NK-92 treated with Interleukin-12 subunit alpha and Interleukin-12 subunit beta, amount 100 ng/mL, for 24 hours (cell line): ENCODE results near the gene NDUFAF8.
A peak's percentile ranks its signal among the peaks of the same experiment; 100 is the strongest.

ENCODE experiments used
- DNase-seq: peaks from one replicate; lab custom pipeline; 2025; lab: John Stamatoyannopoulos, UW

NDUFAF8 gene

DNA sequence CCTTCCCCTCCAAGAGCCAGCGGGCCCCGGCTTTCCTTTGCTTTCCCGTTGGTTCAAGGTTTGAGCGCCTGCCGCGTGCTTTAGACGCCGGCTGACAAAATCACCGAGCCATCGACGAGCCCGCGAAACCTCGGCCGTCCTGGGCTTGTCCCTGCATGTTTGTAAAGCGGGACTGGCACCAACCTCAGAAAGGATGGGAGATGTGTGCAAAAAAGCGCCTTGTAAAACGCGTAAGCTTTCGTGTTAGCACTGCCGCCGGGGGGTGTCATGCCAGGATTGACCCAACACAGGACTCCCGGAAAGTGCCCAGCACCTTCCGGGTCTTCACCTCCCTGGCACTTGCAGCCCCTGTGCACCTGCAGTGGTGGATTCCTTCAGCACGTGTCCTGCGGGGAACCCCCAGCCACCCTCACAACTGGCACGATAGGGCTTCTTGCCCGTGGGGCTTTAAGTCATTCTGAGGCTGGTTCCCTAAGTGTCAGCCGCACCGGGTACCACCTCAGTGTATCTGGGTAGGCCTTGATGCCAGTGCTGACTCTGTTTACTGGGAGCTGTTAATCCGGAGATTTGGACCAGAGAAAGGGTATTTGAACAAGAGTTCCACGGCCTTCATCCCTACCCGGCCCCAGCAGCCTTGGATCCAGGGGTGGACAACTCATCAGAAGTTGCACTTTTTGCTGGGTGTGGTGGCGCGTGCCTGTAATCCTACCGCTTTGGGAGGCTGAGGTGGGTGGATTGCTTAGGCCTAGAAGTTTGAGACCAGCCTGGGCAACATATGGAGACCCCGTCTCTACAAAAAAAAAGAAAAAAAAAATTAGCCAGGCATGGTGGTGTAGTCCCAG, 817 bp downstream of the NDUFAF8 start:
- DNase-seq, result peak; percentile 25

DNA sequence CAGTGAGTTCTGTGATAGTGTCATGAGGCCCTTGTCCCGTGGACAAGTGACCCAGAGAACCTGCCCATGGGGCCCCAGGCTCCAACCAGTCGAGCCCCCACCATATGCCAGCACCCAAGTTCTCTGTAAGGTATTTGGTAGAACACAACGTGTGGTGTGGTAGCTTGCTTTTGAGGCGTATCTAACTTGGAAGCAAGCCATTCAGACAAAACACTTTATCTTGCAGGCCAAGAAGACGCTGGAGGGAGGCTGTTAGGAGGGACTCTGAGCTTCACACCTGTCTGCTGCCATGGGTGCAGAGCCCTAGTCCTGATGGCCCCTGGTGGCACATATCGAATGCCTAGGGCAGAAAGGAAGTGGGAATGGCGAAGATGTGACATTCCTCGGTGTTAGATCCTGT, 1.6 kb downstream of the NDUFAF8 start:
- no peak for DNase-seq

DNA sequence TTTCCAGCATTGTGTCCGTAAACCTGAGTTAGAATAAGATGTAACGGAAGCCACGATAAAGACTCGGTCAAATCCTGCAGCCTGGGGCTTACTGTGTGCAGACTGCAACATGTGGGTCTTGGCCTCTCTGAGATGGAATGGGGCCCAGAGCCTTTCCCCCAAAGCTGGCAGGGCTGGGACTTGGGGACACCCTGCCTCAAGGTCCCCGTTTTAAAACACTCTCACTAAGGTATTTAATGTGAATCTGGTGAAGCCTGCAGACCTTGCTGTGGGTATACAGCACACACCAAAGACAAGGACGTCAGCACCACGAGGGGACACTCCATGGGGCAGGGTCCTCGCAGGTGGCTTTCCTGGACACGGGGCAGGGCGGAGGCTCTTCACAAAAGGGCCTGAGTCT, 2.1 kb downstream of the NDUFAF8 start:
- DNase-seq, result no peak

DNA sequence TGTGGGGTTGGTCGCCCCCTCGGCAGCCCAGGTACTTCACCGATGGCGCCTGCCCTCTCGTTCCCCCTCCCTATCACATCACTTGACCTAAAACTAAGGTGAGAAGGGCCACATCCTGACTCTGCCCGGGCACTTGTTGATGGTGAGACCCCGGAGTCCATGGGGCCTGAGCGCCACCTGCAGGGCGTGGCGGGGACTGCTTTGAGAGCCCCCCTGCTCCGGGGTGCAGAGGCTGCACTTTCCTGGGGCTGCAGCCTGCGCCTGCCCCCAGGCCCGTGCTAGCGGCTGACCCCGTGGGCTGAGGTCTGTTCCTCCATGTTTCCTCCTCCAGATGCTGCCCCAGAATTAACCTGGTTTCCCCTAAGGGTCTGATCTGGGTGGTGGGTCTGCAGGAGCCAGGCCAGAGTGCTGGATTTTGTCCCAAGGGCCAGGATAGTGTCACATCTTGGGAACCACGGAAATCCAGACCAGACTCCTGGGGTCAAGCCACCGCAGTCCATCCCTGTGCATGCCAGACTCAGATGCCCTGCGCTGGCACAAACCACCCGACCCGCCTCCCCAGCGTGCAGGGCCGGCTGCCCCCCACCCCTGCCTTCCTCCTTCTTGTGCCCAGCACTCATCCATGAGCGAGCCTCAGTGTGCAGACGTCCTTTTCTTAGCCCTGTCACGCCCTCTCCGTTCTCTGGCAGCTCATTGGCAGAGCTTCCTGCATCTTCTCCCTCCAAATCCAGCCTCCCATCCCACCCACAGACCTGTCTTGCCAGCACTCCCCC, 2.7 kb downstream of the NDUFAF8 start:
- DNase-seq, result peak; percentile 28

DNA sequence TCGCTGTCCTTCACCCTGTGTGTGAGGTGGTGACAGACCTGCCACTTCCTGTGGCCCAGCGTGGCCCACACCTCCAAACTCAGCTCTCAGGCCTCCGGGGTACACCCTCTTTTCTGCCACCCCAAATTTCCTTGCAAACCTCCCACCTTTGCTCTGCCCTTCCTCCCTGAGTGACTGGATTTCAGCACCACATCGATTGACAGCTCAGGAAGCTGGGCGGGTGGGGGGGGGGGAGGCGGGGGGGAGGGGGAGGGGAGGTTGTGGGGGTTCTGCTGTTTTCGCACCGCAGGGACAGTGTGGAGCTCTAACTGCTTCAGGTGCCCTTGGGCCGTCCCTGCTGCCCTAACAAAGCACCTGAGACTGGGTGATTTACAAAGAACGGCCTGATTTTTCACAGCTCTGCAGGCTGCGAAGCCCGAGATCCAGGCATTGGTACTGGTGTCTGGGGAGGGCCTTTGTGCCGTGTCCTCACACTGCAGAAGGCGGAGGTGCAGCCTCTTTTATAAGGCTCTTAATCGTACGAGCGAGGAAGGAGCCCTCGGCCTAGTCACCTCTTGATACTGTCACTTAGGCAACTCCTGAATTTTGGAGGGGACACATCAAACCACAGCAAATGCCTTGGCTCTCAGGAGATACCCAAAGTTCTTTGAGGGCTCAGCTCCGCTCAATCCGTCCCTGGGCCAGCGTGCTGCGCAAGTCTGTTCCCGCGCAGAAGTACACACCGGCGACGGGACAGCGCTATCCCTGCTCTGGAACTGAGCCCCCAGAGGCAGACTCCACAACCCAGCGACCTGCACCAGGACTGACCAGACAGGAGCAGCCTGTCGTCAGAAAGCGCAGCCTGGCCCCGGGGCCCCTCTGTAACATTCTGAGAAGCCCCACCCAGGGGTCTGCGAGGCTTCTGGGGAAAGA, 3.6 kb downstream of the NDUFAF8 start:
- no peak for DNase-seq

DNA sequence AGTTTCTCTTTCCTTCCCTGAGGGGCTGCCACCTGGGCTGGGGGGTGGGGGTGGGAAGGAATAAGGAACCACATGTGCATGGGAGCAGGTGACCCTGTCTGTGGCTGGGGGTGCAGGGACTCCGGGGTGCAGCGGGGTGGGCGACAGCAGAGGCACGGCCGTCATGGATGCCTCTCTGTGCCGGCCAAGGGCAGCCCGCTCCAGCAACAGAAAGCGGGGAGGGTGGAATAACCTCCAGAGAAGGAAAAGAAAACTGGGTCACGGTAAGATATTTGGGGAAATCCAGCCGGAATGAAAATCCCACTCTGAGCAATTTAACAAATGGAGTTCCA, 4.2 kb downstream of the NDUFAF8 start:
- DNase-seq, result no peak

DNA sequence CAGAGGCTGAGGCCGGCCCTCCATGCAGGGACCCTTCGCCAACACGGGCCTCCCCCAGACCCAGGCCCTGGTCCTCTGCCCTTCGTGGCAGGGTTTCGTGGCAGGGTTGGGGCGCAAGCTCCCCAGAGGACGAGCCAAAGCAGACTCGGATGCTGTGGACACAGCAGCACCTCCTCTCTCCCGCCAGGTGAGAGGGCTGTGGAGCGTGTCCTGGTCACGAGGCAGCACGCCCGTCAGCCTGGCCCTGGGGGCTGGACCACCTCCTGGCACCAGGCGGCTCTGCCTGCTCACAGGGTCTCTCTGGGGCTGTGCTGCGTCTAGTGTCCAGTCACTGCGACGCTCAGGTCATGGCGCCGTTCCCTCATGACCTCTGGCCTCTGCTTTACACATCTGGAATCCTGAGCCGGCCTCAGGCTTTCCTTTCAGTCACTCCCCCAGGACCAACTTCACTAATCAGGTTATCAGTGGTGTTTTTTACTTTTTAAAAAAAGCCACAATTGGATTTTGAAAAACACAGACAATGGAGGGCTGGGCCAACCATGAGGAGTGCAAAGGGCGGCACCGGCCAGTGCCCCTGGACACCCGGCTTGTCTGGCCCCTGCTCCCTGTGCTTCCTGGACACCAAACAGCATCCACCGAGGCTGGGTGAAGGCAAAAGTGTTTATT, 5.4 kb downstream of the NDUFAF8 start:
- no peak for DNase-seq

DNA sequence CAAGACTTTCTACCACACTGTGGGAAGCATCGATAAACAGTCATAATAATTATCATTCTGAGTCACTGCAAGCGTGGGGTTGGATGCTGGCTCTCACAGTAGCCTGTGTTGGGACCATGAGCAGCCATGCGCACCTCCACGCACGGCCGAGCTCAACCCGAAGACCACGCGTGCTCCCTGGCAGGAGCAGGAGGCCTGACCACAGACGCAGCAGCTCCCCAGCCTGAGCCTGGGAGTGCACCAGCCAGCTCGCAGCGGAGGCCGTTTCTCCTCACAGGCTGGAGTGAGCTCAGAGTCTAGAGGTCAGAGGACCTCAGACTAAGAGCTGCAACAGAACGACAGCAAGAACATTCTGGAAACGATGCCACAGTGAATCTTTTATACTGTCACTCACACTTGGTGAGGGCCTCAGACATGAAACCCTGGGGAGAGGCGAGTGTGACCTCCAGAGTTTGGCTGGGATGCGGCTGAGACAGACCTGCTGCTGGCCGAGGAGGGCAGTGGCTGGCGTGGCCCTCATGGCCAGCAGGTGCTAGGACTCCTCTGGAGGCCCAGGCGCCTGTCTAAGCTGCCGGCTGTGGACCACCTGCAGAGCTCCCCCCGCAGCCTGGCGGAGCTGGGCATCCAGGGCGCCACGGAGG, 6.0 kb downstream of the NDUFAF8 start:
- DNase-seq, result no peak

DNA sequence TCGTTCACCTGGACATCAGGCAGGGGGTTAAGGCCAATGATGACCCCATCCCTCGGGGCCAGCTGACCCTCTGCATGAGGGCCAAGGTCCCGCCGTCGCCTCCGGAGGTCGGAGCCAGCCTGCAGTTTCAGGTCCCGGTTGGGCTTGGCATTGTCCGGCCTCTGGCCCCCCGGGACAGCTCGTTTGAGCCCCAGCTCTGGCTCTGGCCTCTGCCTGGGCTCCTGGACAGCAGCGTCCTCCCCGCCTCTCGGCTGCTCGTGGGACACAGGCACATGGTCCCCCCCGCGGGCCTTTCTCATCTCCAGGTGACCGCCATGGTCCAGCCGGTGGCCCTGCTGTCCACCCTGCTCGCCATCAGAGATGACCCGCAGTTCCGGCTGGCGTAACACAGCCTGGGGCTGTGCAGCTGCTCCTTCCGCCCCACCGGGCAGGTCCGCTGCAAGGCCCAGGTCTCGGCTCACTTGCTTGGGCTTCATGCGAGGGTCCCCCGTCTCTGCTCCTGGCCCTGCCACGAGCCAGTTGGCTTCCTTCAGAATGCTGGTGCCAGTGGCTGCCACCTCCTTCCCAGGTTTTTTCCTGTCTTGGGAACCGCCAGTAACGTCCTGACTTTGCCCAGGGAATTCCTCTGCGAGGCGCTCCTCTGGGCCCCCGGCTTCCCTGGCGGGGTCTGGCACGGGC, 6.7 kb downstream of the NDUFAF8 start:
- no peak for DNase-seq

DNA sequence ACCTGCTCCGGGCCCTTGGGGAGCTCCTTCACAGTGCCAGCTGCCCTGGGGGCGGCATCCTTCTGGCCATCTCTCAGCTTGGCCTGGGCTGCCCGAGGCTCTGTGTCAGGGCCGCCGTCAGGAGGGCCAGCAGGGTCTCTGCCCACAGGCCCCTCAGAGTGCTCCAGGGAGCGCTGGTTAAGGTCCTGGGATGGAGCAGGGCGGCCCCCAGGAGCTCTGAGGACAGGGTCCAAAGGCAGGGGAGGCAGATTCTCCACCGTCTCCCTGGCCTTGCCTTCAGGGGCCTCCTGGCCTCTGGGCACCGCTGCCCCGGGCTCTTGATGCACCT, 7.2 kb downstream of the NDUFAF8 start:
- DNase-seq, result no peak

DNA sequence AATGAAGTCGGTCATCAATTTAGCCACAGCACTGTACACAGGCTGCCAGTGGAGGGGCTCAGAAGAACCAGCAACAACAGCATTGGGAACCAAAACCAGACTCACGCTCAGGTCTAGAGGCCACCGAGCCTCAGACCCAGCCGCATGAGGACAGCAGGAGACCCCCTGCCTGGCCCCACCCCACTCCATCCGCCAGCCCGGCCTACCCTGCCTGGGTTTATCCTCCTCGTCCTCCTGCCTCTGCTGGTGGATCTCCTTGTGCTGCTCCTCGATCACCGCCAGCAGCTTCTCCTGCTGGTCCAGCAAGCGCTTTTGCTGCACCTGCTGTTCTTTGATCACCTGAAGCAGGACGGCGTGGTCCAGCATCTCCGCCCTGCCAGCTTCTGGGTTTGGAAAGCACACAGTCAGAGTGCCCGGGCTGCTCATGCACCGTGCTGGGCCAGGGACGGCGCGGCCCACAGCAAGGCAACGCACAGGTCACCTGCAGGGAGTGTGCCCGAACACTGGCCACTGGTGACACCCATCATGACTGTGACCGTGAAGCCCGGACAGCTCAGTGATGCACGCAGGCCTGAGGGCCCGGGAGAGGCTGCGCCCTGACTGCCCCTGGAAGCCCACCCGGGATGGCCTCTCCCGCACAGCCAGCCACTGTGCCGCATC, 7.7 kb downstream of the NDUFAF8 start:
- DNase-seq, result no peak

DNA sequence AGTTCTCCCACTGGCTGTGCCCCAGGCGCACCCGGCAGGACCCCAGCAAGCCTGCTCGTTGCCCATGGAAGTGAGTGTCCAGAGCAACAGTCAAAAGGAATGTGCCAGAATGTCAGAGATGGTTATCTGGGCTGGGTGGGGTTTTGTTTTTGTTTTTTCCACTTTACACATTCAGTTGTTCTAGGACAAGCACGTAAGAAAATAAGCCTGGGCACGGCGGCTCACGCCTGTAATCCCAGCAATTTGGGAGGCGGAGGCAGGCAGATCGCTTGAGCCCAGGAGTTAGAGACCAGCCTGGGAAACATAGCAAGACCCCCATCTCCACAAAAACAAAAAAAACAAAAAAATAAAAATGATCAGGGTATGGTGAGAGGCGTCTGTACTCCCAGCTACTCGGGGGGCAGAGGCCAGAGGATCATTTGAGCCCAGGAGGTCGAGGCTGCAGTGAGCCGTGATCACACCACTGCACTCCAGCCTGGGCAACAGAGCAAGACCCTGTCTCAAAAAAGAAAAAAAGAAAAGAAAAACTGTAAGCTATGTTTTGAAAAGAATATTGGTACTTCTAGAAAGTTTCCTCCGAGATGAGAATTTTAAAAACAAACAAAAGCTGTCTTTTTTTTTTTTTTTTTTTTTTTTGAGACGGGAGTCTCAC, 8.3 kb downstream of the NDUFAF8 start:
- no peak for DNase-seq

DNA sequence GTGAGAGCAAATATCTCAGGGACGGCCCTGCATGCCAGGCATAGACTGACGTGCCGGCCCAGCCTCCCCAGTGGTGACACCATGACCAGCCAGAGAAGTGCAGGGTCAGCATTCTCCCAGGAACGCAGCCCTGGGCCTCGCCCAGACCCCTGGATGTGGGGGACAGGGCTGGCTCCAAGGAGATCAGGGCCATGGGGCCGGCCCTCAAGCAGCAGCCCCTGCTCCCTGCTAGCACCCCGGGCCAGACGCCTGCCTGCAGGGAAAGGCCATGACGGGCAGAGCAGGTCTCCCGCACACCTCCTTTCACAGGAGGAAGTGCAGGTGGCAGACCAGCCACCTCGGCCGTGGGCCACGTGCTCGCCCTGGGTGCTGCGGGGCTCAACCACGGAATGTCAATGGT, 9.5 kb downstream of the NDUFAF8 start:
- DNase-seq, result no peak

DNA sequence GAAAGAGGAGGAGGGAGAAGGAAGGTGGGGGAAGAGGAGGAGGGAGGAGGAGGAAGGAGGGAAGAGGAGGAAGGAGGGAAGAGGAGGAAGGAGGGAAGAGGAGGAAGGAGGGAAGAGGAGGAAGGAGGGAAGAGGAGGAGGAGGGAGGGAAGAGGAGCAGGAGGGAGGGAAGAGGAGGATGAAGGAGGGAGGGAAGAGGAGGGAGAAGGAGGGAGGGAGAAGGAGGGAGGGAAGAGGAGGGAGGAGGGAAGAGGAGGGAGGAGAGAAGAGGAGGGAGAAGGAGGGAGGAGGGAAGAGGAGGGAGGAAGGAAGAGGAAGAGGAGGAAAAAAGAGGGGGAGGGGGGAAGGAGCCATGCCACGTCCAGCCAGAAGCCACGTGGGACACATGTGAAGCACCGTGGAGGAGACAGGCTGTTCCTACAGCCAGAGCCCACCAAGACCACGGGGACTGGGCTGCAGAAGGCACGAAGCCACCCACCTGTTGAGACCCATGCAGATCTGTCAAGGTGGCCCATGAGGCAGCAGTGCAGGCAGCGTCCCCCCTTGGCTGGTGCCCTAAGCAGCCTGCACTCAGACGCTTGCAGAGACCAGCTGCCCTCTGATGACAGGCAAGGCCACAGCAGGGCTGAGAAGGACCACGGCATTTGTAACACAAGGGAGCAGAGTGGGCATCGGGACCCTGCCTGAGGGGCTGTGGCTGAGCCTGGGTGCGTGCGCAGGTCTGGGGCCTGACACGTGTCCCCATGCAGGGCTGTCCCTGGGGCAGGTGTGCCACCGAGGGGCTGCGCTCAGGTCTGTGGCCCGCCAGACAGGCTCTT, 10.3 kb downstream of the NDUFAF8 start:
- DNase-seq, result no peak

DNA sequence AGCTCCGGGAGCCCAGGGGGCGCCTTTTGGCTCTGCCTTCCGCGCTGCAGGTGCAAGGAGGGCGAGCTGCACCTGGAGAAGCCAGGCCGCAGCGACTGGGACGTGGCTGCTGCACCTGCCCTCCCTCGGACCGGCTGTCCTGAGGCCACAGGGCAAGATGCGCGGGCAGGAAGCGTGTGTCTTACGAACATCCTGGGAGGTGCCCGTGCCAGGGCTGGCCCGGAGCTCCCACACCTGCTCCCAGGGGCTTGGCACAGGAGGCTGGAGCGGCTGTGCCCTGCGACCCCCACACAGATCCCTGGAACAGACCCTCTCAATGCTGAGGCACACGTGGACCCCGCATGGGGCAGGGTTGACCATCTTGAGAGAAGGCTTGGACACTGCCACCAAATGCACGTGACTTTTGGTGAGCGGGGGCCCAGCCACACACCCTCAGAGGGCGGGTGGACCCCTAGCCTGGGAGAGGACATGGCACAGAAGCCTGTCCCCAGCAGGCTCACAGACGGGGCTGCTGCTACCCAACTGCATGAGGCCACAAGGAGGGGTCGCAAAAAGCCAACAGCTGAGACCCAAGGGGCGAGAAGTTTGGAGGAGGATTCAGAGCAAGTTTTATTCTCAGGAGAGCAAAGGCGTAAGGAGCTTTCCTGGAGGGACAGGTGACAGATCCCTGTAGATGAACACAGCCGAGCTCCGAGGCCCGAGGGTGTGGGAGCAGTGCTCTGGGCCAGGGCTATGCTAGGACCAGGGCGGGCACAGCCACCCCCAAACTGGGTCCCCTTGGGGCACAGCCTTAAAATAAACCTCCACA, 11.4 kb downstream of the NDUFAF8 start:
- no peak for DNase-seq

DNA sequence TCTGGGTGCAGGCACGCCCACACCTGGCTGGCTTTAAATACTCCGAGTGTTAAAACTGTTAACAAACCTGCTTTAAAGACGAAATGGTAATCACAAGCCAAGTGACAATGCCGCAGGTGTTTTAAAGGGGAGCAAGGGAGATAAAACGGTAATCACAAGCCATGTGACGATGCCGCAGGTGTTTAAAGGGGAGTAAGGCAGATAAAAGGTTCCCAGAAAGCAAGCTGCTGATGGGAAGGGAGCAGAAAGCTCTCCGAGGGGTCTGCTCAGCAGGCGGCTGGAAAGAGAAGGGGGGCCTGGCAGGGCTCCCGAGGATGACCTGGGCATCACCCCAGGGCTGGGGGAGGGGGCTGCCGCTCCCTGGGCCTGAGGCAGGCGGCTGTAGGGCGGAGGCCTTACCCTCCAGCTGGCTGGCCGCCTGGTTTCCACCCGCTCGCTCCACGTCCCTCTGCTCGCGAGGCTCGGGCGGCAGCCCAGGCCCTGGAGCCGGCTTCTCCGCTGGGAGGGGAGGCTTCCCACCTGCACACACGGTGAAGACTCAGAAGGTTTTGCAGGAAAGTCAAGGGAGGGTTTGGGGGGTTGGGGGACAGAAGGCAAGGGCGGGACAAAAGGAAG, 12.1 kb downstream of the NDUFAF8 start:
- no peak for DNase-seq

DNA sequence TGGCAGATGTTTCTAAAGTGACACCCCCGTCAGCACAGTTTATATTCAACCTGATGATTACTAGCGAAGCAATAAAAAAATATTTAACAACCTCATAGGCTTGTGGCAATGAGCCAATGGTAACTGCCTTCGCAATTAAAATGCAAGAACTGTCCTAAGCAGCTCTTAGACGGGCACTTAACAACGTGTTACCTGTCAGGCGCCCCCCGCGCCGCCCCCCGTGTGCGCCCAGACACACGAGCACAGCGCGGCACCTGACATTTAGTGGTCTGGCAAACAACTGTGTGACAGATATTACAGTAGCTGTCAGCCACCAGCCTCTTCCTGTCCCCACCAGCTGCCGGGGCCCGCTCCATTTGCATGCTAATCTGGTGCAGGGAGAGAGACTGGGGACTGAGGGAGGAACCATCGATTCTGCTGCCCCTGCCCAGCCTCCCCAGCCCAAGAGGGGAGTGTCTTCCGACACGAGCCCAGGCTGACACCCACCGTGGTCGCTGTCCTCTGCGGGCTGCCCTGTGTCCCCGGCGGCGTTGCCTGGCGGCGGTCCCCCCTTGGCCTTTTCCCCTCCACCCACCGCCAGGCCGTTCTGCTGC, 12.7 kb downstream of the NDUFAF8 start:
- no peak for DNase-seq
